IMR-90 (cell line): Measurements from ENCODE around the gene KBTBD8. TPM values are rescaled to one million over a fixed set of nuclear protein-coding genes. Genes with fewer than 3 reads are reported as not detected.

Experiments
- ATAC-seq: fragments of 200-7000 bp; cut with Tn5 transposase; 2 replicates; pipeline ENCODE4 v1.9.1; 2020; ENCODE audit warnings: low read depth, mild to moderate bottlenecking, moderate library complexity
- BruUV-seq: library from RNA; stranded (reverse); fragments of 400-500 nt; replicated peaks from 2 replicates; lab custom pipeline; 2021; lab: Mats Ljungman, UMichigan
- CTCF ChIA-PET: fragments of 300-600 bp; formaldehyde crosslinking; extraction: SDS; loops from one replicate; lab custom pipeline; 2021; ENCODE audit warnings: antibody characterized with exemption; lab: Yijun Ruan, JAX
- POLR2A ChIA-PET: fragments of 300-600 bp; sonication (Branson Sonifier 250); formaldehyde crosslinking; loops from one replicate; lab custom pipeline; 2022; ENCODE audit warnings: antibody characterized with exemption; ENCODE audit not compliant: unreplicated experiment; lab: Charles Lee
- DNase-seq: peaks from one replicate; pipeline ENCODE4 v3.0.0; 2013
- H2AFZ ChIP-seq: replicated peaks from 2 replicates; pipeline ENCODE3; 2013; ENCODE audit warnings: low read length, mild to moderate bottlenecking; ENCODE audit not compliant: poor library complexity
- H2AK5ac ChIP-seq: 2 replicates; pipeline ENCODE4 v1.6.1; 2013; ENCODE audit warnings: low read depth, low read length, inconsistent platforms
- H2AK9ac ChIP-seq: replicated peaks from 2 replicates; pipeline ENCODE3; 2013; ENCODE audit warnings: mild to moderate bottlenecking, low read depth, low read length, moderate library complexity; ENCODE audit not compliant: poor library complexity
- H2BK120ac ChIP-seq: 2 replicates; pipeline ENCODE4 v1.6.1; 2013; ENCODE audit warnings: low read depth, low read length, inconsistent platforms
- H2BK15ac ChIP-seq: 3 replicates; pipeline ENCODE4 v1.6.1; 2013; ENCODE audit warnings: low read depth, low read length, inconsistent platforms
- H2BK20ac ChIP-seq: 2 replicates; pipeline ENCODE4 v1.6.1; 2013; ENCODE audit warnings: low read depth, mild to moderate bottlenecking, inconsistent platforms, low read length, moderate library complexity
- H2BK5ac ChIP-seq: 2 replicates; pipeline ENCODE4 v1.6.1; 2013; ENCODE audit warnings: mild to moderate bottlenecking, low read depth, low read length, inconsistent platforms; ENCODE audit not compliant: poor library complexity, severe bottlenecking
- H3K14ac ChIP-seq: replicated peaks from 2 replicates; pipeline ENCODE4 v1.6.1; 2013; ENCODE audit warnings: low read depth, low read length, inconsistent platforms
- H3K18ac ChIP-seq: 2 replicates; pipeline ENCODE4 v1.6.1; 2013; ENCODE audit warnings: low read depth, low read length, control low read depth
- H3K23ac ChIP-seq: 2 replicates; pipeline ENCODE4 v1.6.1; 2013; ENCODE audit warnings: low read depth, low read length, inconsistent platforms
- H3K27ac ChIP-seq: 2 replicates; pipeline ENCODE4 v1.5.1; 2013; ENCODE audit warnings: mild to moderate bottlenecking, control low read depth, low read length; ENCODE audit not compliant: insufficient read depth
- H3K27me3 ChIP-seq: 2 replicates; pipeline ENCODE4 v1.6.1; 2013; ENCODE audit warnings: low read length; ENCODE audit not compliant: control insufficient read depth, insufficient read depth
- H3K36me3 ChIP-seq: 2 replicates; pipeline ENCODE4 v1.6.1; 2013; ENCODE audit warnings: low read length, mixed read lengths; ENCODE audit not compliant: control insufficient read depth, insufficient read depth
- H3K4ac ChIP-seq: 2 replicates; pipeline ENCODE4 v1.6.1; 2013; ENCODE audit warnings: low read depth, low read length, inconsistent platforms
- H3K4me1 ChIP-seq: 2 replicates; pipeline ENCODE4 v1.6.1; 2013; ENCODE audit warnings: low read length, mixed read lengths; ENCODE audit not compliant: control insufficient read depth, insufficient read depth
- H3K4me2 ChIP-seq: 2 replicates; pipeline ENCODE4 v1.6.1; 2013; ENCODE audit warnings: low read depth, mild to moderate bottlenecking, control low read depth, low read length, moderate library complexity
- H3K4me3 ChIP-seq: 2 replicates; pipeline ENCODE4 v1.5.1; 2013; ENCODE audit warnings: low read depth, mild to moderate bottlenecking, control low read depth, low read length, moderate library complexity; ENCODE audit not compliant: insufficient read depth
- H3K56ac ChIP-seq: 2 replicates; pipeline ENCODE4 v1.6.1; 2013; ENCODE audit warnings: low read length, inconsistent platforms; ENCODE audit not compliant: insufficient read depth; ENCODE audit errors: extremely low read depth
- H3K79me1 ChIP-seq, 2 experiments: 2 replicates each; pipeline ENCODE4 v1.6.1; 2013; ENCODE audit warnings: low read length in 2 of 2, inconsistent platforms in 1 of 2, low read depth in 1 of 2
- H3K9ac ChIP-seq: 2 replicates; pipeline ENCODE4 v1.6.1; 2013; ENCODE audit warnings: low read depth, low read length, control low read depth
- H3K9me1 ChIP-seq: 2 replicates; pipeline ENCODE4 v1.6.1; 2013; ENCODE audit warnings: low read length, inconsistent platforms; ENCODE audit not compliant: insufficient read depth
- H3K9me3 ChIP-seq: 2 replicates; pipeline ENCODE4 v1.6.1; 2013; ENCODE audit warnings: low read length; ENCODE audit not compliant: control insufficient read depth, insufficient read depth
- H4K20me1 ChIP-seq: 2 replicates; pipeline ENCODE4 v1.6.1; 2013; ENCODE audit warnings: low read length, inconsistent platforms; ENCODE audit not compliant: insufficient read depth
- H4K5ac ChIP-seq: 2 replicates; pipeline ENCODE4 v1.6.1; 2013; ENCODE audit warnings: mild to moderate bottlenecking, low read depth, low read length, control low read depth
- H4K8ac ChIP-seq, 2 experiments: 2 replicates each; pipeline ENCODE4 v1.6.1; 2013; ENCODE audit warnings: low read depth in 2 of 2, low read length in 2 of 2, control low read depth in 1 of 2, inconsistent platforms in 1 of 2
- H4K91ac ChIP-seq: 2 replicates; pipeline ENCODE4 v1.6.1; 2013; ENCODE audit warnings: low read depth, low read length, inconsistent platforms; ENCODE audit not compliant: insufficient read depth
- BHLHE40 ChIP-seq: fragments of 150-350 bp; IDR thresholded peaks from 2 replicates; pipeline ENCODE4 v1.6.1; 2016; ENCODE audit warnings: mild to moderate bottlenecking, low read depth, low read length
- CEBPB ChIP-seq: IDR thresholded peaks from 2 replicates; pipeline ENCODE4 v1.6.1; 2012; ENCODE audit warnings: low read depth, low read length, improper control_type of control experiment
- CHD1 ChIP-seq: IDR thresholded peaks from 2 replicates; pipeline ENCODE4 v1.6.1; 2012; ENCODE audit warnings: low read depth, low read length, improper control_type of control experiment
- CTCF ChIP-seq: conservative IDR thresholded peaks from 2 replicates; pipeline ENCODE4 v1.5.1; 2012; ENCODE audit warnings: mild to moderate bottlenecking, low read depth, low read length, improper control_type of control experiment
- ELK1 ChIP-seq: fragments of 150-350 bp; IDR thresholded peaks from 2 replicates; pipeline ENCODE4 v1.6.1; 2016; ENCODE audit warnings: low read depth, mild to moderate bottlenecking, low read length, moderate library complexity, borderline replicate concordance
- FOS ChIP-seq: fragments of 150-350 bp; IDR thresholded peaks from 2 replicates; pipeline ENCODE4 v1.6.1; 2016; ENCODE audit warnings: low read depth, low read length
- MAFK ChIP-seq: IDR thresholded peaks from 2 replicates; pipeline ENCODE4 v1.6.1; 2012; ENCODE audit warnings: low read depth, low read length, improper control_type of control experiment
- MAZ ChIP-seq: IDR thresholded peaks from 2 replicates; pipeline ENCODE4 v1.6.1; 2012; ENCODE audit warnings: low read depth, mild to moderate bottlenecking, low read length, improper control_type of control experiment, moderate library complexity, borderline replicate concordance
- MXI1 ChIP-seq: IDR thresholded peaks from 2 replicates; pipeline ENCODE4 v1.6.1; 2012; ENCODE audit warnings: low read depth, mild to moderate bottlenecking, low read length, moderate library complexity, borderline replicate concordance
- NFE2L2 ChIP-seq: fragments of 150-350 bp; IDR thresholded peaks from 2 replicates; pipeline ENCODE4 v1.6.1; 2016; ENCODE audit warnings: low read depth, mild to moderate bottlenecking, low read length
- POLR2A ChIP-seq: IDR thresholded peaks from 2 replicates; pipeline ENCODE4 v1.6.1; 2012; ENCODE audit warnings: mild to moderate bottlenecking, low read depth, low read length
- RAD21 ChIP-seq: IDR thresholded peaks from 2 replicates; pipeline ENCODE4 v1.6.1; 2012; ENCODE audit warnings: low read length, improper control_type of control experiment
- RCOR1 ChIP-seq: IDR thresholded peaks from 2 replicates; pipeline ENCODE4 v1.6.1; 2012; ENCODE audit warnings: mild to moderate bottlenecking, low read length, improper control_type of control experiment; ENCODE audit not compliant: insufficient replicate concordance
- RFX5 ChIP-seq: IDR thresholded peaks from 2 replicates; pipeline ENCODE4 v1.8.0; 2012; ENCODE audit warnings: low read depth, mild to moderate bottlenecking, low read length, moderate library complexity
- SMC3 ChIP-seq: fragments of 150-350 bp; IDR thresholded peaks from 2 replicates; pipeline ENCODE4 v1.6.1; 2016; ENCODE audit warnings: low read depth, mild to moderate bottlenecking, antibody characterized with exemption, low read length, moderate library complexity
- WGBS, 2 experiments: methylation state at CpG; one replicate each; pipeline versions ENCODE4 v1.1.5 to v1.1.7; 2013; ENCODE audit warnings: missing lambda C conversion rate in 2 of 2; ENCODE audit not compliant: insufficient read length in 1 of 2; ENCODE audit errors: extremely low coverage in 2 of 2; 5-methylcytosine and 5-hydroxymethylcytosine counted together
- dilution Hi-C: fragments of 300-500 bp; cut with HindIII; formaldehyde crosslinking; loops from one replicate; pipeline ENCODE4 v1.14.3; 2018; ENCODE audit warnings: low sequenced_read_pairs; ENCODE audit not compliant: unreplicated experiment
- in situ Hi-C: fragments of 300-500 bp; cut with MboI; formaldehyde crosslinking; loops from 3 replicates; pipeline ENCODE4 v1.14.3; 2019; ENCODE audit warnings: low sequenced_read_pairs, inconsistent platforms, mixed read lengths
- intact Hi-C: fragments of 100-400 bp; cut with micrococcal nuclease; formaldehyde crosslinking; loops from 2 replicates; pipeline ENCODE4 v1.10.0; 2022
- polyA plus RNA-seq, 3 experiments: library from polyadenylated mRNA; depleted of rRNA; stranded (reverse); fragments of >200 nt; gene quantifications; 2 replicates each; pipeline ENCODE4 v1.2.3, GENCODE V29; 2012; ENCODE audit warnings: low replicate concordance in 1 of 3
- total RNA-seq: library from RNA; depleted of rRNA; stranded (reverse); fragments of >200 nt; gene quantifications from 2 replicates; pipeline ENCODE4 v1.2.3, GENCODE V29; 2012
- TF ChIP-seq, protein P1 (sequence below): fragments of 150-350 bp; IDR thresholded peaks from 2 replicates; pipeline ENCODE4 v1.6.1; 2017; ENCODE audit warnings: mild to moderate bottlenecking, antibody characterized with exemption, low read length, low read depth

KBTBD8 gene
- total and polyA plus RNA-seq, 2 of the 4 experiments (the other 2 are of a cell fraction), result 1.5 to 8.6 TPM

DNA sequence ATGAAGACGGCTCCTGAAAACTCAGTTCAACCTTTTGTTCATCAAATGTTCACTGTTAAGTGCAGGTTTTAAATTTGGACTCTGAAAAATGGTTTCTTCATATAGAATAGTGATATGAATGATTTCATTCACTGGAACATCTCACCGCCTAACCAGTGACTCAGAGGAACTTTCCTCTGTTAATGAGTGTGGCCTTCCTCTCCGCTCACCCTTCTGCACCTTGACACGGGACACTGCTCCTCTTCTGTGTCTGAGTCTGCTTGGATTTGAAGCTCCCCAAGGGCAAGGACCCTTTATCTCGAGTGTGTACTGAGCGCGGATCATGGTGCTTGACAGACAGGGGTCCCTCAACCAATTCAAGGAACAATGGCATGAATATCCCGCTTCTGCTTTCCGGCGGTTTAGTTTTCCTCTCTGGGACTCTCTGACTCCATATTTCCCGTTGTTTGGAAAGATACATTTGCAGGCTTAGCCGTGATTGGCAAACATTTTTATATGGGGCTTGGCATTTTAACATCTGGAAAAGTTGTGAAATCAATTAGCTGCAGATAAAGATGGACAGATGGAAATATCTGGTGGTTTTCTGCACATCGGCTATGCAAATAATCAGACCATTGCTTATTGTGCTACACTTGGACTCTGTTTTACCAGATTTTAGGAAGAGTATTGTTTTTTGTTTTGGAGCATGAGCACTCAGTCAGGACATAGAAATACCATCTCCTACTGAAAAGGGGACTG lies 20.9 kb downstream of the KBTBD8 start:
- no peak overlapping the region for H3K4me2 ChIP-seq
- TF ChIP-seq CTCF (no peak), POLR2A (no peak), RFX5 (no peak), CHD1 (no peak), CEBPB (no peak), MAZ (no peak), RAD21 (no peak), BHLHE40 (no peak), SMC3 (no peak), MXI1 (no peak), MAFK (no peak), RCOR1 (no peak), ELK1 (no peak), FOS (no peak), NFE2L2 (no peak)
- TF ChIP-seq, protein P1, sequence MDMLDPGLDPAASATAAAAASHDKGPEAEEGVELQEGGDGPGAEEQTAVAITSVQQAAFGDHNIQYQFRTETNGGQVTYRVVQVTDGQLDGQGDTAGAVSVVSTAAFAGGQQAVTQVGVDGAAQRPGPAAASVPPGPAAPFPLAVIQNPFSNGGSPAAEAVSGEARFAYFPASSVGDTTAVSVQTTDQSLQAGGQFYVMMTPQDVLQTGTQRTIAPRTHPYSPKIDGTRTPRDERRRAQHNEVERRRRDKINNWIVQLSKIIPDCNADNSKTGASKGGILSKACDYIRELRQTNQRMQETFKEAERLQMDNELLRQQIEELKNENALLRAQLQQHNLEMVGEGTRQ, result no peak
- ChIA-PET CTCF (interaction anchor here (1.5 kb wide), 1 partner anchor 36 kb away, joined by 3 read pairs; no protein-coding TSS in a partner anchor), POLR2A (no interaction called here)
- H3K27ac ChIP-seq, result no peak overlapping the region
- peak overlapping the region; percentile 66 for H2AFZ ChIP-seq
- dilution Hi-C loops, result no loop called here
- no peak overlapping the region for H3K4me3 ChIP-seq
- no peak overlapping the region for H3K14ac ChIP-seq
- H3K36me3 ChIP-seq, result no peaks in the 10 kb centered on the region
- ATAC-seq (no peak), DNase-seq (no peak)
- no peak overlapping the region for H3K23ac ChIP-seq
- no peak overlapping the region for H2AK5ac ChIP-seq
- H2AK9ac ChIP-seq, result no peak overlapping the region
- peaks cover 7% of the 10 kb centered on the region; the same call in 1 of the 2 replicates for H3K4me1 ChIP-seq
- no peaks in the 10 kb centered on the region for H3K79me1 ChIP-seq
- no peak overlapping the region for H2BK20ac ChIP-seq
- no peak overlapping the region for H3K56ac ChIP-seq
- H3K27me3 ChIP-seq, result no peaks in the 10 kb centered on the region
- no peak overlapping the region for H3K9ac ChIP-seq
- no peak overlapping the region for H2BK5ac ChIP-seq
- H4K5ac ChIP-seq, result no peak overlapping the region
- no peaks in the 10 kb centered on the region for H3K9me1 ChIP-seq
- intact Hi-C loops, result no loop called here
- H2BK120ac ChIP-seq, result no peak overlapping the region
- no peak overlapping the region for H2BK15ac ChIP-seq
- H4K91ac ChIP-seq, result no peak overlapping the region
- 90% methylated on average over 5 of the region's 13 CpGs; no CpG with 5 or more reads in 1 of the 2 experiments for WGBS, 2 experiments
- no peak overlapping the region for H4K8ac ChIP-seq
- BruUV-seq, result no TSS peak
- H3K18ac ChIP-seq, result no peak overlapping the region
- H3K9me3 ChIP-seq, result no peaks in the 10 kb centered on the region
- no peaks in the 10 kb centered on the region for H4K20me1 ChIP-seq
- in situ Hi-C loops, result no loop called here
- H3K4ac ChIP-seq, result no peak overlapping the region
